ENCODE measurements around the gene SSTR3.

Gene SSTR3

GRCh38 chr22:37181681-37182080 lies 30.6 kb downstream of the SSTR3 start:
- no peak for DNase-seq (ENCODE audit: low read depth)

DNA sequence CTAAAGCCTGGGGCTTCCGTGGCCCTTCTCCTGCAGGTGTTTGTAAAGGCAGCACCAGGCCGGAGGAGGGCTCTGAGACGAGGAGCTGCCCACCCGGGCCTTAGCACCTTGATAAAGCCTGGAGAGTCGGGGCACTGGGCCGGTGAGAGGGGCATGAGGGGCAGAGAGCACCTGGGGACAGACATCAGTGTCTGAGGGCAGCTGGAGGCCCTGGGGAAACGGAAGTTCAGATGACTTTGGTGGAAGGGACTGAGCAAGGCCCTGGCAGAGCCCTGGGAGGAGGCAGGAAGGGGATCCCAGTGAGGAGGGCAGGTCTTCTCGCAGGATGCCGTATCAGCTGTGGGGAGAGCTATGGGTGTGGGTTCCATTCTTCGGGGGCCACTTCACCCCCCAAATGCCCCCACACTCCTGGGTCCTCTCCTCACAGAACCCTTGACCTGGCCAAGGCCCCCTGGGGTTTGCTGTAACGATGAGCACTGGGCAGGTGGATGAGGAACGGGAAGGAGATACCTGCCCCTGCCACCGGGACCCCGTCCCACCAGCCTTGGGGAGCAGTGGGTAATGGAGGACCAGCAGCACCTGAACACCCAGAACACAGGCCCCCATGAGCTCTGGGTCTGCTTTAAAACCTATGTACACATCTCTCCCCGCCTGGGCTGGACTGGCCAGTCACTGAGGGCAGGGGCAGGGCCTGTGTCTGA lies 31.6 kb downstream of the SSTR3 start:
- no peak for DNase-seq (ENCODE audit: low read depth)

DNA sequence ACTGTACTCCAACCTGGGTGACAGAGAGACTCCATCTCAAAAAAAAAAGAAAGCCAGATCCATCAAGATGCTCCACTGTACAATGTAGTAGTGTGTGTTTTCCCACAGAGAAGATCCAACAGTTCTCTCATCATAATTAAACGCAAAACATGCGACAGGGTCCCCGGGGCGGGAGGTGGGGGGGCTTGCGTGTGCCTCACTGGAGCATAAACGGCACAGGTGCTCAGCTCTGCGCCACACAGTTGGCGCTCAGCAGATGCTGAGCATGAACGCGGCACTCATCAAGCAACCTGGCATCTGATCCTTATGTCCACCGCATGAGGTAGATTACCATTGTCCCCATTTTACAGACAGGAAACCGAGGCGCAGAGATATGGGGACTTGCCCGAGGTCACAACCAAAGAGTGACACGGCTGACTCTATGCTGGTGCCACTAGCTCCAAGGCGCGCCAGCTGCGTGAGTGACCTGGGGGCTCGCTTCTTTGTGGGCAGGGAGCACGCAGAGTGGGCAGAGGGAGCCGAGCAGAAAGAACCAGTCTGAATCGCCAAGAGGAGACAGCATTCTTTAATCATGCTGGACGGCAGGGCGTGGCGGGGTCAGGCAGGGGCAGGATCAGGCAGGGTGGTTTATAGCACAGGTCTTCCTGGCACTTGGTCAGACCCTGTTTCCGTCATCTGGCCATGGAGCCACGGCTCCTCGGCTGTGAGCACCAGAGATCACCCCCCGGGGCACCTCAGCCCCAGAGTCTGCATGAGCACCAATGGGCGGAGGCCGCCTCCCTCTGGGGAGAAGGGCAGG lies 32.5 kb downstream of the SSTR3 start:
- no peak for DNase-seq (ENCODE audit: low read depth)

- DNase-seq (ENCODE audit: low read depth), result no peak
Observed at GRCh38 chr22:37179126-37179470, 33.2 kb downstream of the SSTR3 start.

GRCh38 chr22:37178350-37179125 lies 33.7 kb downstream of the SSTR3 start:
- peak; percentile 29 for DNase-seq (ENCODE audit: low read depth)

DNA sequence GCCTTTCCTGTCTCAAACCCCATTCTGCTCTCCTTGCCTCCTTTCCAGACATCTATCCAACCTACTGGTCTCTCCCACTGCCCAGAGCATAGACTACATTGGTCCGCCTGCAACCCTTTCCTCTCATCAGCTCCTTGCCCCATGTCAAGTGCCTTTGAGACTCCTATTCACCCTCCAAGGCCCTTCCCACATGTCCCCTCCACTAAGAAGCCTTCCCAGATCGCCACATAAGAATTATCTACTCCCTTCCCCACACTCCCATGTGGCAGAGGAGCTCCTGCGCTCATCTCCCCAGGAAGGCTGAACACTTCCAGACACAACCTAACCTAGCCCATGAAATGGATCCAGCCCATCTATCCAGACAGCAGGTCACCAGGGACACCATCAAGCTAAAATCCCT lies 34.5 kb downstream of the SSTR3 start:
- DNase-seq (ENCODE audit: low read depth), result no peak

GRCh38 chr22:37177221-37177620 lies 35.1 kb downstream of the SSTR3 start:
- DNase-seq (ENCODE audit: low read depth), result no peak

- peak; percentile 85 for DNase-seq (ENCODE audit: low read depth)
Observed at GRCh38 chr22:37176464-37177061, 35.7 kb downstream of the SSTR3 start.

GRCh38 chr22:37175414-37176281 lies 36.6 kb downstream of the SSTR3 start:
- DNase-seq (ENCODE audit: low read depth), result no peak

- no peak for DNase-seq (ENCODE audit: low read depth)
Observed at GRCh38 chr22:37174964-37175363, 37.3 kb downstream of the SSTR3 start.

DNA sequence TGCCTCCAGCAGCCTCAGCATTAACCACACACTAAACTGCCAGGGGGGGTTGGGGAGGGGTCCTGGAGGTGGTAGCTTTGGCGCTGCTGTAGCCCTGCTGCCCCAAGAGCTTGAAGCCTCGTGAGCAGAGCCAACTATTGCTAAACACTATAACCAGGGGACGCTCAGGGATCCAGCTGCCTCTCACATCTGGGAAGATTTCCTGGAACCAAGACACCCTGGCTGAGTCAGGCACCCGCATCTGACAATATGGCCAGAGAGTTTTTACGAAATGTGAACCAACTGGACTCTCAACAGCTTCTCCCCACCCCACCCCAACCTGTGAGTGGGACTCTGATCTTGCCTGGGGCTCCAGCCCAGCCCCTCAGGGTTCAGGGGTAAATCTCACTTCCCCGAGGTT lies 38.6 kb downstream of the SSTR3 start:
- peak; percentile 88 for DNase-seq (ENCODE audit: low read depth)

GRCh38 chr22:37172266-37173245 lies 39.7 kb downstream of the SSTR3 start:
- DNase-seq (ENCODE audit: low read depth), result no peak

GRCh38 chr22:37171662-37172061 lies 40.6 kb downstream of the SSTR3 start:
- no peak for DNase-seq (ENCODE audit: low read depth)

DNA sequence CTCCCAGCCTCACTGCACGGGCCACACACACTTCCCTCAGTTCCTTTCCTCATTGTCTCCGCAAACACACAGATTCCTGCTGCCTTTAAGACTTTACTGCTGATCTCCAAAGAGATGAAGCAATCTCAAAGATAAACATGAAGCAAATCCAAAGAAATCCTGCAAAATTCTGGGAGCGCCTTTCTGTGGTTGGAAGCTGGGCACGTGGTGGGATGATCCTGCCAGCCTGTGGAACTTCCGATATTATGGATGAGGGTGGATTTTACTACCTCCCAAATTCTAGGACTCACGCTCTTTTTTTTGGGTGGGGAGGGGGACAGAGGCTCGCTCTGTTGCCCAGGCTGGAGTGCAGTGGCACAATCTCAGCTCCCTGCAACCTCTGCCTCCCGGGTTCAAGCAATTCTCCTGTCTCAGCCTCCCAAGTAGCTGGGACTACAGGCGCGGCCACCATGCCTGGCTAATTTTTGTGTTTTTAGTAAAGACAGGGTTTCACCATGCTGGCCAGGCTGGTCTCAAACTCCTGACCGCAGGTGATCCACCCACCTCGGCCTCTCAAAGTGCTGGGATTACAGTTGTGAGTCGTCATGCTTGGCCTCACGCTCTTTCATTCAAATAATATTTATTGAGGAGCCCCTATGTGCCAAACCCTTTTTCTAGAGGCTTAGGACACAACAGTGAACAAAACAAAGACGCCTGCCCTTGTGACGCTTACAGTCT lies 41.4 kb downstream of the SSTR3 start:
- DNase-seq (ENCODE audit: low read depth), result peak; percentile 43

DNA sequence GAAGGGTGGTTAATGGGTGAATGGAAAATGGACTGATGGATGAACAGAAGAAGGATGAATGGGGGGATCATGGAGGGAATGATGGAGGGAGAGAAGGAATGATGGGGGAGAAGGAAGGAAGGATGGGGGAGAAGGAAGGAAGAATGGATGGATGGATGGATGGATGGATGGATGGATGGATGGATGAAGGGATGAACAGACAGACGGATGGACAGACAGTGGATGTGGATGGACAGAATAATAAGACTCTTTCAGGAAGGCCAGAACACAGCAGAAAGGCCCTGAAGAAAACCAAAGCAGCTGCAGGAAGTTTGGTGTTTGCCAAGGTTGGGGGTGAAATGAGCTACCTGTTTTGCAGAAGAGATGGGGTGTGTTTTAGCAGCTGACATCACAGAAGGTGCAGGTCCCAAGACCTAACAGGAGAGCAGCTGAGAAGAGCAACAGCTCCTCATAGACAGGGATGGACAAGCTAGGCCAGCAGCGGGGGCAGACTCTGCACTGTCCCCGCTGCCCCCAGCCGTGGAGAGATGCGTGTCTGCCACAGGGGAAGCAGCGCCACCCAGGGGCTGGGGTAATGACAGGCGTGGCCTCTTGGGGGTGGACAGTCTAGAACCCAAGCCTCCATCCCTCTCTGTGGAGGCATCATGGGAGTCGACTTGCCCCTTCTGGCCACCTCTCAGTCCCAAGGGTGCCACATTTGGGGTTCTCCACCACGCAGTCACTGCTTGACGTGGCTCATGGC lies 42.2 kb downstream of the SSTR3 start:
- DNase-seq (ENCODE audit: low read depth), result no peak

DNA sequence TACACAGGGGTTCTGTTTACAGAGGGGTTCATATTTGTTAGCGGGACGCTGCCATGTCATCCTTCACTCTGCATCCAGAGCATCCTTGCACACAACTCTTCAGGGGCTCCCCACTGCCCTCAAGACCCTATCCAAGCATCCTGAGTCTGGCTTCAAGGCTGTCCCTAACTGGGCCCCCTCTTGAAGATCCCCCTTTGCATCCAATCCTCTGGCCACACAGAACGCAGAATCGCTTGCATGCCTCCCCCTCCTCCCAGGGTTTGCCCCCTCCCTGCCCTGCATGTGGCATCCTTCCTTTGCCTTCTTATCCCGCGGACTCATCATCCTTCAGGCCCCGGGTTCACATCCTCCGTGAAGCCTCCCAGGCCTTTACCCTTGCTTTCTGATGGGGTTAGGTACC lies 42.9 kb downstream of the SSTR3 start:
- no peak for DNase-seq (ENCODE audit: low read depth)

- no peak for DNase-seq (ENCODE audit: low read depth)
Observed at GRCh38 chr22:37167981-37168647, 44.2 kb downstream of the SSTR3 start.

All from fibroblast of gingiva (primary cell).